BJ (cell line): ENCODE measurements around the gene SMURF2. TPM values are rescaled to one million over a fixed set of nuclear protein-coding genes. Genes with fewer than 3 reads are reported as not detected.
A peak's percentile ranks its signal among the peaks of the same experiment; 100 is the strongest.

ENCODE experiments used
- CTCF ChIA-PET: fragments of 350-600 bp; formaldehyde crosslinking; extraction: SDS; loops from one replicate; lab custom pipeline; 2021; ENCODE audit warnings: antibody characterized with exemption, inconsistent platforms; lab: Yijun Ruan, JAX
- POLR2A ChIA-PET: fragments of 300-600 bp; sonication (Branson Sonifier 250); formaldehyde crosslinking; extraction: SDS; loops from one replicate; lab custom pipeline; 2021; ENCODE audit warnings: antibody characterized with exemption; lab: Charles Lee
- DNase-seq: peaks from one replicate; pipeline ENCODE4 v3.0.0-alpha.2; 2011; ENCODE audit warnings: low read depth
- H3K27me3 ChIP-seq: 2 replicates; pipeline ENCODE4 v1.6.0; 2011; ENCODE audit warnings: low read length; ENCODE audit not compliant: control insufficient read depth, insufficient read depth
- H3K36me3 ChIP-seq: 2 replicates; pipeline ENCODE4 v1.5.1; 2011; ENCODE audit warnings: low read length; ENCODE audit not compliant: control insufficient read depth, insufficient read depth
- H3K4me3 ChIP-seq: 2 replicates; pipeline ENCODE4 v1.5.1; 2011; ENCODE audit warnings: low read depth, mild to moderate bottlenecking, control low read depth, low read length
- polyA plus RNA-seq: library from polyadenylated mRNA; depleted of rRNA; stranded (reverse); fragments of >200 nt; gene quantifications from 2 replicates; pipeline ENCODE4 v1.2.3, GENCODE V29; 2011; rRNA removed
- small RNA-seq: library from RNA; depleted of rRNA; stranded (forward); fragments of <200 nt; gene quantifications from one replicate; pipeline ENCODE3, GENCODE V24; 2012; ENCODE audit warnings: low replicate concordance, low read depth; ENCODE audit not compliant: insufficient read length
- TF ChIP-seq, protein P1 (sequence below): IDR thresholded peaks from 2 replicates; pipeline ENCODE4 v1.5.1; 2011; ENCODE audit warnings: low read depth, mild to moderate bottlenecking, control low read depth, inconsistent platforms, low read length, moderate library complexity; ENCODE audit not compliant: insufficient read depth

SMURF2 gene
- polyA plus RNA-seq, 1 experiment, result 18.8 TPM

DNA sequence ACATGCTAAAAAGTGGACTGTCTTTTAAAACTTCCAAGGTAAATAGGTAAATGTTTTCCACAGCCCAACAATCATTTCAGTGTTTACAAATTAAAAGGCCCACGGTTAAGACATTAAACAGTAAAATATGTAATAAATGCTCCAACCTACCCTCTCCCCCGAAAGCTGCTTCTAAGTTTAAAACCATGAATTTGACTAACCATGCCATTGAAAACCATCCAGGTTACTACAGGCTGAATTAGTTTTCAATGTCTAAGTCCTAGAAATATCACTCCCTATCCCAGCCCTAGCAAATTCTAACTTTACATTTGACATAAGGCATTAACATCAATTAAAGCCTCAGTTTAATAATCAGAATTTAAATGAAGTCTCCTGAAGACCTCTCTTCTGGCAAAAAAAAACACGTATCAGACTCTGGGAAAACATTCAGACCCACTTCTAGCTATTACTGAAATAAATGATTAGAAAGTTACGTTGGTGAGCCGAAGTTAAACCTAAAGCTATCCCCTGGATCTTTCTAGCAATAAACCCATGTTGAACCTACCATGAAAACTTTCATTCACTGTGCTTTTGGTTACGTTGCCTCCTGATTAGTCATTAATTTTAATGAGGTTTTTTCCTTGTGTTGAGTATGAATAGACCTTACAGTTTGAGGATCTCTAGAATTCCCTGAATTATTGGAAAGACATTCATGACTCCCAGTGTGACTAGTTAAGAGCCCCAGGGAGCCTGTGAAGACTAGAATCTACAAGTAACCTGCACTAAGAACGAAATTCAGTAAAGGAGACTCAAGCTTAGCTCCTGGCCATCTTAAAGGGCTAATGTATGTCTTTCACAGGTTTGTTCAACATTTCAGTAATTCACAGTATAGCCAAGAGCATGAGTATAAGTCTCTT is 163.6 kb downstream of the SMURF2 start:
- DNase-seq, result no peak
- POLR2A ChIA-PET, result interaction anchor here (0.7 kb wide), 1 partner anchor 47 kb away, joined by 3 read pairs; no protein-coding TSS in a partner anchor
- TF ChIP-seq, protein P1, sequence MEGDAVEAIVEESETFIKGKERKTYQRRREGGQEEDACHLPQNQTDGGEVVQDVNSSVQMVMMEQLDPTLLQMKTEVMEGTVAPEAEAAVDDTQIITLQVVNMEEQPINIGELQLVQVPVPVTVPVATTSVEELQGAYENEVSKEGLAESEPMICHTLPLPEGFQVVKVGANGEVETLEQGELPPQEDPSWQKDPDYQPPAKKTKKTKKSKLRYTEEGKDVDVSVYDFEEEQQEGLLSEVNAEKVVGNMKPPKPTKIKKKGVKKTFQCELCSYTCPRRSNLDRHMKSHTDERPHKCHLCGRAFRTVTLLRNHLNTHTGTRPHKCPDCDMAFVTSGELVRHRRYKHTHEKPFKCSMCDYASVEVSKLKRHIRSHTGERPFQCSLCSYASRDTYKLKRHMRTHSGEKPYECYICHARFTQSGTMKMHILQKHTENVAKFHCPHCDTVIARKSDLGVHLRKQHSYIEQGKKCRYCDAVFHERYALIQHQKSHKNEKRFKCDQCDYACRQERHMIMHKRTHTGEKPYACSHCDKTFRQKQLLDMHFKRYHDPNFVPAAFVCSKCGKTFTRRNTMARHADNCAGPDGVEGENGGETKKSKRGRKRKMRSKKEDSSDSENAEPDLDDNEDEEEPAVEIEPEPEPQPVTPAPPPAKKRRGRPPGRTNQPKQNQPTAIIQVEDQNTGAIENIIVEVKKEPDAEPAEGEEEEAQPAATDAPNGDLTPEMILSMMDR, result no peak
- Histone ChIP-seq H3K27me3 (no peaks in the 10 kb centered on the region), H3K36me3 (peaks cover 34% of the 10 kb centered on the region), H3K4me3 (no peak overlapping the region)
- CTCF ChIA-PET, result interaction anchor here (0.6 to 11.2 kb wide), 3 partner anchors 9 to 194 kb away, joined by 4 to 220 read pairs (median 4); no protein-coding TSS in a partner anchor

DNA sequence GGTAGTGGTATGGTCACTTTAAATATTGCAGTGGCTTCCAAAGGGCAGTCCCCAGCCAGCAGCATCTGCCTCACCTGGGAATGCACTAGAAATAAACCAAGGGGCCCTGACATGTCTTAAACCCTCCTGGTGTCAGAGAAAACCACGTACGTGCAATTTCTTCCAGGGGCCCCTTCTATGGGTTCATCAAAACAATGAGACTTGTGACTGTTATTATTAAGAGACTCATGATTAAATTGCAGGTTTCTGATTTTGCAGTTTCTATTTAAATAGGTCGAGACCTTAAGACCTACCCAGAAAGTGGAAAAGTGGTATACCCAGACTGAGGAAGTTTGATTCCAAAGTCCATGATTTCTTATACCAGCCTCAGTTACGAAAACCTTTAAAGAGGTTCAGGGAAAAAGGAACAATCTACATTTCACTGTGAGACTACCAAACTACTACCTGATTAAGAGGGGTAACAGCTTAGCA is 164.5 kb downstream of the SMURF2 start:
- Histone ChIP-seq H3K4me3 (peak overlapping the region; percentile 74), H3K36me3 (peaks cover 27% of the 10 kb centered on the region), H3K27me3 (no peaks in the 10 kb centered on the region)
- POLR2A ChIA-PET, result interaction anchor here (0.6 to 1.4 kb wide), 3 partner anchors 9 to 138 kb away, joined by 3 to 6 read pairs (median 3); partner anchors contain the start of gene CEP95
- DNase-seq, result no peak
- CTCF ChIA-PET, result interaction anchor here (0.8 to 11.2 kb wide), 6 partner anchors 8 to 152 kb away, joined by 3 to 220 read pairs (median 6); no protein-coding TSS in a partner anchor
- TF ChIP-seq, protein P1, result no peak

DNA sequence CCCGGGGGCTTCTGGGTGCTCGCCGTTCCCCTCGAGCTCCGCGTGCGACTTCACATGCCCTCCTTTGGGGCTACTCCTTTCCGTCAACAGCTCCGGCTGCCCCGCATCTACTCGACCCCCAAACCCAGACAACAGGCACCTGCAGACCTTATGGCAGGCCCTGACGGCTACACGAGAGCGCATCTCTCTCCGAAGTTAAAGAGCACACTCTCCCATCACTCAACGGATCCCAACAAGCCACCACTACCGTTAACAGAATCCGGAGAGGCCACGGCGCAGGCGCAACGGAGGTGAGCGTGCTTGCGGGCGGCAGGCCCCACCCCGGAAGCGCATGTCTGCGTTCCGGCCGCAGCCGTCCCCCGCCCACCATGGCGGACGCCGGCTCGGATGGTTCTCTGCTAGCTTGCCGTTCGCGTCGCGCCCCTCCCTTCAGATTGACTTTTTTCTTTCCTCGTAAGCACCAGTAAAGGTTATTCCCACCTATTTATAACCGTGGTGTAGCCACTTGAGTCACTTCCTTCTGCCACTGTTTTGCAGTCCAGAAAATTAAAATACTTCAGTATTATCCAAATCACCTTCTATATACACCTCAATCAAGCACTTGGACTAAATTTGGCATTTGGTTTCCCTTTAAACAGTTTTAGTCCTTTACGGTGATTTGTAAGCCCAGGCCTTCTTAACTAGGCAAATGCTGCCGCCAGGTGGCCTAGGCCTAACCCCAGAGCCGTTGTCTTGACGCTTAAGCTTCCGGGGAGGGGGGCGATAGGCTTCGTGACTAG is 165.1 kb downstream of the SMURF2 start, which contains the start of gene POLG2:
Gene POLG2, minus strand, starts transcription at position 269 of the 779 bp plus-strand sequence. Its CDS starts 86 bp downstream, at position 183.
- TF ChIP-seq, protein P1, result peak; percentile 63
- ChIA-PET POLR2A (interaction anchor here (0.6 to 1.4 kb wide), 4 partner anchors 8 to 139 kb away, joined by 3 to 6 read pairs (median 4); partner anchors contain the start of gene CEP95), CTCF (interaction anchor here (0.8 to 11.2 kb wide), 9 partner anchors 8 to 152 kb away, joined by 3 to 220 read pairs (median 4); no protein-coding TSS in a partner anchor)
- DNase-seq, result peak; percentile 65
- Histone ChIP-seq H3K27me3 (no peaks in the 10 kb centered on the region), H3K4me3 (peak within 1 kb of the TSS; percentile 74), H3K36me3 (peaks cover 22% of the 10 kb centered on the region)

DNA sequence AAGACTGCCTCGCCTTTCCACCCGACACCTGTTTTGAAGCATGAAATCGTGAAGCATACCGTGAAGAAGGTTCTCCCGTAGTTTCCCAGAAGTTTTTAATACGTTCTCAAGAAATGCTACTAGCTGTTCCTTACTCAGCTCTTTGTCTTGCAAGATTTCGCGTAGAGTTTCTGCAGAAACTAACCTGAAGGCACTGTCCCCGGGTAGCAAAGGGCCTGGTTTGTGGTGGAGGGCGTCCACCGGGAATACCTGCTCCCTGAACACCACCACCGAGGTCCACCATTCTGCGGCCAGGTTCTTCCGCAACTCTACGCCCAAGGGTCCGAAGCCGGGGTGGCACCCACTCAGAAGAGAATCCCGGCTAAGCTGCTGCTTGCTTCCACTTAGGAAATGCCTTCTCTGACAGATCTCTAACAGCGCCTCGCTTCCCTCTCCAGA is 165.7 kb downstream of the SMURF2 start:
- no peak for DNase-seq
- H3K36me3 ChIP-seq, result peaks cover 18% of the 10 kb centered on the region
- ChIA-PET POLR2A (interaction anchor here (1.1 to 1.4 kb wide), 2 partner anchors 9 to 10 kb away, joined by 3 to 5 read pairs; partner anchors contain the start of gene CEP95), CTCF (interaction anchor here (0.9 to 11.2 kb wide), 8 partner anchors 9 to 153 kb away, joined by 3 to 220 read pairs (median 4); no protein-coding TSS in a partner anchor)
- H3K4me3 ChIP-seq, result peak overlapping the region; percentile 74
- TF ChIP-seq, protein P1, result no peak
- H3K27me3 ChIP-seq, result no peaks in the 10 kb centered on the region

Small RNA genes within 50 kb of the gene (small RNA-seq; reads per million reads assigned to genes)
- gene AC009994.1, result not detected

Other genes with a start within 250 kb of the SMURF2 start
- gene MILR1, start 213.2 kb downstream of the SMURF2 start, polyA plus RNA-seq, result 0.75 and 1.8 TPM in 2 replicates
- gene POLG2, start 165.3 kb downstream of the SMURF2 start, polyA plus RNA-seq, result 4.5 and 5.7 TPM in 2 replicates
- gene DDX5, start 156.0 kb downstream of the SMURF2 start, polyA plus RNA-seq, result 636 and 850 TPM in 2 replicates
- 17.6 and 26.3 TPM in 2 replicates for gene CEP95, start 155.3 kb downstream of the SMURF2 start, polyA plus RNA-seq